Esophagus muscularis mucosa (tissue), 3 donors: ENCODE results near the gene GRIK1.

ENCODE experiments used
- CTCF ChIP-seq, 3 experiments: fragments of 200-600 bp in 2 of 3; fragments of 450-650 bp in 1 of 3; sonication (generic) in 2 of 3; IDR thresholded peaks; one replicate each; pipeline ENCODE4 v1.5.1; 2017 to 2019; ENCODE audit warnings: antibody characterized with exemption in 3 of 3, mild to moderate bottlenecking in 2 of 3, moderate library complexity in 1 of 3
- EP300 ChIP-seq: sonication (generic); formaldehyde crosslinking; IDR thresholded peaks from one replicate; pipeline ENCODE4 v1.6.1; 2017; ENCODE audit warnings: antibody characterized with exemption

- TF ChIP-seq EP300 (no peak), CTCF (IDR thresholded peaks at IDR 0.05) (no peak)
These were observed 301.0 kb downstream of the GRIK1 start for GRCh38 chr21:29638761-29639327.
